K562 (cell line): ENCODE results near the gene TBL1XR1. TPM values are rescaled to one million over a fixed set of nuclear protein-coding genes. Genes with fewer than 3 reads are reported as not detected.

Source experiments
- ATAC-seq: fragments of 200-7000 bp; cut with Tn5 transposase; 3 replicates; pipeline ENCODE4 v1.9.1; 2020; ENCODE audit warnings: moderate library complexity
- BruUV-seq: library from RNA; stranded (reverse); fragments of 400-500 nt; replicated peaks from 2 replicates; lab custom pipeline; 2021; lab: Mats Ljungman, UMichigan
- CTCF ChIA-PET: fragments of 300-600 bp; formaldehyde crosslinking; extraction: SDS; loops from one replicate; lab custom pipeline; 2021; ENCODE audit warnings: low intra/inter-chr PET ratio; lab: Yijun Ruan, JAX
- POLR2A ChIA-PET: fragments of 300-600, 350-650 bp; sonication (Branson Sonifier 250); formaldehyde crosslinking; extraction: SDS; loops from one replicate; lab custom pipeline; 2021; ENCODE audit warnings: antibody characterized with exemption, inconsistent platforms; lab: Yijun Ruan, JAX
- DNase-seq, 4 experiments: peaks; one replicate each; pipeline versions ENCODE4 v3.0.0 to v3.0.0-alpha.2; 2011 to 2018; ENCODE audit warnings: low spot score in 3 of 4, mixed read lengths in 3 of 4; ENCODE audit errors: extremely low read depth in 1 of 4
- FAIRE-seq: peaks from 2 replicates; lab custom pipeline; 2011; peaks lifted over from hg19 to GRCh38; lab: Jason Lieb, UNC
- H2AFZ ChIP-seq: 2 replicates; pipeline ENCODE4 v1.6.0; 2011; ENCODE audit warnings: low read depth, low read length, control low read depth, inconsistent platforms
- H3K27ac ChIP-seq: fragments of 200-600 bp; 3 replicates; pipeline ENCODE4 v1.8.0; 2011; ENCODE audit warnings: low read depth, mild to moderate bottlenecking, control low read depth, inconsistent platforms, low read length, moderate library complexity, mixed read lengths; ENCODE audit errors: extremely low read depth
- H3K27me3 ChIP-seq, 2 experiments: fragments of 300-600 bp in 1 of 2; 2 replicates in 1 of 2; 3 replicates in 1 of 2; pipeline versions ENCODE4 v1.6.0 to v1.8.0; 2011; ENCODE audit warnings: inconsistent platforms in 2 of 2, low read length in 2 of 2, mild to moderate bottlenecking in 1 of 2, mixed read lengths in 1 of 2, moderate library complexity in 1 of 2; ENCODE audit not compliant: control insufficient read depth in 2 of 2, insufficient read depth in 2 of 2
- H3K36me3 ChIP-seq: fragments of 300-600 bp; 3 replicates; pipeline ENCODE4 v1.8.0; 2011; ENCODE audit warnings: mild to moderate bottlenecking, low read length, inconsistent platforms; ENCODE audit not compliant: control insufficient read depth, insufficient read depth
- H3K4me1 ChIP-seq, 2 experiments: fragments of 200-600 bp in 1 of 2; replicated peaks in 1 of 2; 2 replicates in 1 of 2; 3 replicates in 1 of 2; pipeline versions ENCODE4 v1.5.1 to v1.8.0; 2011; ENCODE audit warnings: inconsistent platforms in 2 of 2, low read length in 2 of 2, mild to moderate bottlenecking in 1 of 2, mixed read lengths in 1 of 2, moderate library complexity in 1 of 2; ENCODE audit not compliant: control insufficient read depth in 2 of 2, insufficient read depth in 2 of 2
- H3K4me2 ChIP-seq: 2 replicates; pipeline ENCODE4 v1.6.1; 2011; ENCODE audit warnings: low read length, control low read depth, inconsistent platforms, mixed read lengths; ENCODE audit not compliant: insufficient read depth
- H3K4me3 ChIP-seq: fragments of 200-600 bp; sonication (generic), shearing (Covaris generic); 2 replicates; pipeline ENCODE4 v1.5.1; 2016; ENCODE audit warnings: control low read depth, inconsistent platforms
- H3K79me2 ChIP-seq: fragments of 200-600 bp; 3 replicates; pipeline ENCODE4 v1.8.0; 2011; ENCODE audit warnings: low read length, inconsistent platforms; ENCODE audit not compliant: control insufficient read depth, insufficient read depth
- H3K9ac ChIP-seq, 2 experiments: 2 replicates each; pipeline versions ENCODE4 v1.6.0 to v1.6.1; 2011; ENCODE audit warnings: low read depth in 2 of 2, low read length in 2 of 2, control low read depth in 1 of 2, inconsistent platforms in 1 of 2, mild to moderate bottlenecking in 1 of 2, mixed read lengths in 1 of 2; ENCODE audit not compliant: insufficient read depth in 1 of 2
- H3K9me1 ChIP-seq: one replicate; pipeline ENCODE4 v1.6.0; 2011; ENCODE audit warnings: inconsistent platforms, mild to moderate bottlenecking, low read length, moderate library complexity; ENCODE audit not compliant: control insufficient read depth, insufficient read depth
- H3K9me3 ChIP-seq: replicated peaks from 2 replicates; pipeline ENCODE4 v1.5.1; 2011; ENCODE audit warnings: low read depth, low read length, inconsistent platforms; ENCODE audit not compliant: control insufficient read depth, insufficient read depth
- H4K20me1 ChIP-seq: replicated peaks from 2 replicates; pipeline ENCODE4 v1.6.1; 2011; ENCODE audit warnings: low read length, inconsistent platforms, mixed read lengths; ENCODE audit not compliant: control insufficient read depth, insufficient read depth
- CTCFL ChIP-seq: IDR thresholded peaks from 2 replicates; pipeline ENCODE4 v1.6.1; 2011; ENCODE audit warnings: borderline replicate concordance, low read depth, mild to moderate bottlenecking, moderate library complexity, low read length; ENCODE audit not compliant: insufficient read depth, poor library complexity, severe bottlenecking
- NCOA1 ChIP-seq: fragments of 450-650 bp; IDR thresholded peaks from 2 replicates; pipeline ENCODE4 v1.6.1; 2016; ENCODE audit warnings: low read depth
- NFATC3 ChIP-seq: fragments of 450-650 bp; IDR thresholded peaks from 2 replicates; pipeline ENCODE4 v1.6.1; 2017; ENCODE audit warnings: mild to moderate bottlenecking
- PHF8 ChIP-seq: fragments of 200-600 bp; sonication (generic); IDR thresholded peaks from 2 replicates; pipeline ENCODE4 v1.6.1; 2012; ENCODE audit warnings: mixed run types, mild to moderate bottlenecking, inconsistent platforms, low read length, moderate library complexity, borderline replicate concordance
- SMARCA4 ChIP-seq: fragments of 450-650 bp; IDR thresholded peaks from 2 replicates; pipeline ENCODE4 v1.6.1; 2016
- THRA ChIP-seq: fragments of 450-650 bp; IDR thresholded peaks from 2 replicates; pipeline ENCODE4 v1.6.1; 2017; ENCODE audit warnings: mild to moderate bottlenecking, moderate library complexity
- ZNF318 ChIP-seq, 2 experiments: fragments of 450-650 bp; IDR thresholded peaks; 2 replicates each; pipeline ENCODE4 v1.6.1; 2016; ENCODE audit warnings: mild to moderate bottlenecking in 2 of 2, borderline replicate concordance in 1 of 2, low read depth in 1 of 2, moderate library complexity in 1 of 2
- ZNF639 ChIP-seq, 2 experiments: fragments of 200-800 bp in 1 of 2; sonication (Bioruptor generic) in 1 of 2; sonication (generic) in 1 of 2; formaldehyde crosslinking in 1 of 2; IDR thresholded peaks in 1 of 2; conservative IDR thresholded peaks in 1 of 2; 2 replicates each; pipeline versions ENCODE4 v1.5.0 to v1.6.1; 2016 to 2020; ENCODE audit warnings: missing compliant biosample characterization in 1 of 2, missing genetic modification characterization in 1 of 2, missing genetic modification reagents in 1 of 2
- WGBS: fragments of 100-300 bp; shearing (Covaris generic); methylation state at CpG from one replicate; pipeline ENCODE4 v1.1.6; 2016; ENCODE audit warnings: low coverage, mixed read lengths; ENCODE audit not compliant: insufficient coverage; ENCODE audit errors: missing lambda C conversion rate; 5-methylcytosine and 5-hydroxymethylcytosine counted together
- in situ Hi-C: fragments of 300-500 bp; cut with MboI; formaldehyde crosslinking; loops from 4 replicates; pipeline ENCODE4 v1.15.0; 2018; ENCODE audit warnings: inconsistent platforms, mixed read lengths
- intact Hi-C: fragments of 100-400 bp; cut with micrococcal nuclease; formaldehyde crosslinking; loops from 2 replicates; pipeline ENCODE4 v1.14.2; 2022
- polyA plus RNA-seq, 8 experiments: library from polyadenylated mRNA; depleted of rRNA in 4 of 8; stranded (reverse) in 5 of 8; unstranded in 3 of 8; fragments of >200 nt; fragmentation: Nextera tagmentation in 2 of 8; fragmentation: Illumina TruSeq in 1 of 8; extraction: Ambion mirVana in 2 of 8; extraction: Trizol in 1 of 8; gene quantifications; 2 replicates each; pipeline versions ENCODE4 v1.2.1 to v1.2.3, GENCODE V29; 2011 to 2014; ENCODE audit warnings: inconsistent platforms in 1 of 8, missing spikeins in 1 of 8
- total RNA-seq, 7 experiments: library from RNA; depleted of rRNA in 6 of 7; stranded (reverse); fragments of >200 nt in 6 of 7; fragmentation: Illumina TruSeq in 2 of 7; extraction: Trizol in 2 of 7; gene quantifications; 2 replicates each; pipeline versions ENCODE4 v1.2.1 to v1.2.3, GENCODE V29; 2011 to 2021; ENCODE audit warnings: low replicate concordance in 1 of 7

Gene TBL1XR1
- total and polyA plus RNA-seq, 9 of the 15 experiments (the other 6 are each of a cell fraction or from before 2014, with no cell fraction given): 19.6 to 171 (median 83.3) TPM

- ATAC-seq (no peak), FAIRE-seq (no peak), DNase-seq (no peak)
- no peak overlapping the region for H3K4me2 ChIP-seq
- H3K79me2 ChIP-seq: peaks cover 96% of the 10 kb centered on the region
- H3K9me1 ChIP-seq: no peaks in the 10 kb centered on the region
- H3K9ac ChIP-seq: no peak overlapping the region
- H3K27ac ChIP-seq: no peak overlapping the region
- no peaks in the 10 kb centered on the region for H3K9me3 ChIP-seq
- H3K27me3 ChIP-seq: no peaks in the 10 kb centered on the region
- H3K4me3 ChIP-seq: no peak overlapping the region
- peaks cover 17% of the 10 kb centered on the region; the same call in 2 of the 3 replicates for H3K36me3 ChIP-seq
- POLR2A ChIA-PET: no interaction called here
- H3K4me1 ChIP-seq: peaks cover 0 to 2% of the 10 kb centered on the region in 2 experiments; a peak in 2 of 5 replicates
- CTCF ChIA-PET: no interaction called here
- WGBS: 80% methylated on average over 6 of the region's 6 CpGs
- BruUV-seq: no TSS peak
- in situ Hi-C loops (no loop called here), intact Hi-C loops (no loop called here)
- peaks cover 4% of the 10 kb centered on the region; the same call in 1 of the 2 replicates for H4K20me1 ChIP-seq
- no peak overlapping the region for H2AFZ ChIP-seq
- TF ChIP-seq THRA: no peak
- no peak for TF ChIP-seq SMARCA4
- no peak for TF ChIP-seq CTCFL
- no peak for TF ChIP-seq ZNF639 (CRISPR knock-in tag; conservative IDR thresholded peaks at IDR 0.05 in 1 of 2, IDR thresholded peaks at IDR 0.05 in 1 of 2)
- no peak for TF ChIP-seq PHF8
- TF ChIP-seq NFATC3: no peak
- TF ChIP-seq ZNF318 (IDR thresholded peaks at IDR 0.05; ENCODE audit: borderline replicate concordance in 1 of 2, low read depth in 1 of 2): no peak
- no peak for TF ChIP-seq NCOA1
These were observed 60.5 kb downstream of the TBL1XR1 start for GRCh38 chr3:177136741-177137140.
